DND-41 (cell line): ENCODE data around the gene YTHDC2.

Source experiments
- ATAC-seq: fragments of 200-7000 bp; cut with Tn5 transposase; 3 replicates; pipeline ENCODE4 v1.9.1; 2021; ENCODE audit warnings: low read depth; ENCODE audit not compliant: insufficient read depth
- DNase-seq: peaks from one replicate; pipeline ENCODE4 v3.0.0-alpha.2; 2020
- H2AFZ ChIP-seq: 2 replicates; pipeline ENCODE4 v1.6.0; 2012; ENCODE audit warnings: low read depth, low read length
- H3K27ac ChIP-seq: 2 replicates; pipeline ENCODE4 v1.5.1; 2012; ENCODE audit warnings: low read length, inconsistent platforms
- H3K27me3 ChIP-seq: fragments of 200-600 bp; sonication (generic); 2 replicates; pipeline ENCODE4 v1.6.0; 2012; ENCODE audit warnings: low read length, mild to moderate bottlenecking, inconsistent platforms; ENCODE audit not compliant: insufficient read depth, poor library complexity
- H3K36me3 ChIP-seq: 2 replicates; pipeline ENCODE4 v1.5.1; 2012; ENCODE audit warnings: low read length, inconsistent platforms; ENCODE audit not compliant: insufficient read depth
- H3K4me1 ChIP-seq: 2 replicates; pipeline ENCODE4 v1.5.1; 2012; ENCODE audit warnings: mild to moderate bottlenecking, low read length; ENCODE audit not compliant: insufficient read depth
- H3K4me2 ChIP-seq: 2 replicates; pipeline ENCODE4 v1.6.0; 2012; ENCODE audit warnings: mild to moderate bottlenecking, moderate library complexity, low read length, inconsistent platforms; ENCODE audit not compliant: insufficient read depth
- H3K4me3 ChIP-seq, 2 experiments: fragments of 200-600 bp in 1 of 2; shearing (Covaris generic) in 1 of 2; 2 replicates each; pipeline ENCODE4 v1.5.1; 2012 to 2016; ENCODE audit warnings: inconsistent platforms in 2 of 2, low read length in 2 of 2, mild to moderate bottlenecking in 2 of 2, low read depth in 1 of 2, moderate library complexity in 1 of 2
- H3K79me2 ChIP-seq: 2 replicates; pipeline ENCODE4 v1.6.0; 2012; ENCODE audit warnings: low read length, inconsistent platforms; ENCODE audit not compliant: insufficient read depth
- H3K9ac ChIP-seq: 2 replicates; pipeline ENCODE4 v1.6.0; 2012; ENCODE audit warnings: low read depth, mild to moderate bottlenecking, inconsistent platforms, low read length, moderate library complexity
- H3K9me3 ChIP-seq: 2 replicates; pipeline ENCODE4 v1.5.1; 2012; ENCODE audit warnings: low read length, moderate library complexity, mild to moderate bottlenecking, inconsistent platforms; ENCODE audit not compliant: insufficient read depth, severe bottlenecking
- H4K20me1 ChIP-seq: 2 replicates; pipeline ENCODE4 v1.6.0; 2012; ENCODE audit warnings: low read length; ENCODE audit not compliant: insufficient read depth
- EZH2 ChIP-seq: IDR thresholded peaks from 3 replicates; pipeline ENCODE4 v1.6.1; 2012; ENCODE audit warnings: borderline replicate concordance, low read depth, mild to moderate bottlenecking, moderate library complexity, low read length, inconsistent platforms; ENCODE audit not compliant: severe bottlenecking
- TF ChIP-seq, protein P1 (sequence below): IDR thresholded peaks from 2 replicates; pipeline ENCODE4 v1.5.1; 2012; ENCODE audit warnings: borderline replicate concordance, low read length, moderate library complexity, mild to moderate bottlenecking; ENCODE audit not compliant: poor library complexity, severe bottlenecking; ENCODE audit errors: extremely low read depth

The YTHDC2 gene

DNA sequence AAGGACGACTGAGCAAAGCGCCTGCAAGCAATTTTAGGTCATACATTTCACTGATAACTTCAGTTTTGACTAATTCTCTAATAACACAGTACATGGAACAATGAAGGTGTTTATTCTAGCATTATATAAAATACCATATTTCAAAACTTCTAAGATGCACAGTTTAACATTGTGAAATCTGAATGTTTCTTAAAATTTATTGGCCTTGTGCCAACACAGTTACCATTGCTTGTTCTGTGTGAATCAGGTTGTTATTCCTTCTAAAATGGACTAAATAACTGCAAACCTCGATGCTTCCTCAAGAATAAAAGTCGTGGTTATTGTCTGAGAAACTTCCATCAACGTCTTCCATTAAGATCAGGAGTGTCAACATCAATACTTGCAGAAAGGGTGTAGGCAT, 33.3 kb upstream of the YTHDC2 start:
- no peak overlapping the region for H2AFZ ChIP-seq
- H4K20me1 ChIP-seq, result no peaks in the 10 kb centered on the region
- no peak overlapping the region for H3K9ac ChIP-seq
- no peaks in the 10 kb centered on the region for H3K9me3 ChIP-seq
- H3K27ac ChIP-seq, result no peak overlapping the region
- H3K4me2 ChIP-seq, result no peak overlapping the region
- no peaks in the 10 kb centered on the region for H3K27me3 ChIP-seq
- no peaks in the 10 kb centered on the region for H3K4me1 ChIP-seq
- ATAC-seq, result no peak
- TF ChIP-seq, protein P1, sequence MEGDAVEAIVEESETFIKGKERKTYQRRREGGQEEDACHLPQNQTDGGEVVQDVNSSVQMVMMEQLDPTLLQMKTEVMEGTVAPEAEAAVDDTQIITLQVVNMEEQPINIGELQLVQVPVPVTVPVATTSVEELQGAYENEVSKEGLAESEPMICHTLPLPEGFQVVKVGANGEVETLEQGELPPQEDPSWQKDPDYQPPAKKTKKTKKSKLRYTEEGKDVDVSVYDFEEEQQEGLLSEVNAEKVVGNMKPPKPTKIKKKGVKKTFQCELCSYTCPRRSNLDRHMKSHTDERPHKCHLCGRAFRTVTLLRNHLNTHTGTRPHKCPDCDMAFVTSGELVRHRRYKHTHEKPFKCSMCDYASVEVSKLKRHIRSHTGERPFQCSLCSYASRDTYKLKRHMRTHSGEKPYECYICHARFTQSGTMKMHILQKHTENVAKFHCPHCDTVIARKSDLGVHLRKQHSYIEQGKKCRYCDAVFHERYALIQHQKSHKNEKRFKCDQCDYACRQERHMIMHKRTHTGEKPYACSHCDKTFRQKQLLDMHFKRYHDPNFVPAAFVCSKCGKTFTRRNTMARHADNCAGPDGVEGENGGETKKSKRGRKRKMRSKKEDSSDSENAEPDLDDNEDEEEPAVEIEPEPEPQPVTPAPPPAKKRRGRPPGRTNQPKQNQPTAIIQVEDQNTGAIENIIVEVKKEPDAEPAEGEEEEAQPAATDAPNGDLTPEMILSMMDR, result no peak
- TF ChIP-seq EZH2, result no peak
- no peaks in the 10 kb centered on the region for H3K79me2 ChIP-seq
- H3K36me3 ChIP-seq, result no peaks in the 10 kb centered on the region
- H3K4me3 ChIP-seq, result no peak overlapping the region
- DNase-seq, result no peak

DNA sequence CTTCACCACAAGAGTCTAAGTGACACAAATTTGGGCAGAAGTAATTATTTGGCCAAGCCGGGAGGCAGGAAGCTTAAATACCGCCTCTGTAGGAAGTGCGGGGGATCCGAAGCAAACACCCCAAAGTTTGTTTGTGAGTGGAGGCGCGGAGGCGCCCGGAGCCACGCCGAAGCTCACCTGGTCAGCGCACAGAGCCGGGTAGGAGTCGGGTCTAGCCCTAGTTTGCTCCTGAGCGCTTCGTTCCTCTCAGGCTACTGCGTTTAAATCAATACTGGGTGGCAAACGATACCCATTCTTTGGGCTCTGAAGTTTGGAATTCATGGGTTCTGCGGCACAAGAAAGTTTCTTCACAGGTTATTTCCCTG, 26.1 kb upstream of the YTHDC2 start:
- Histone ChIP-seq H3K9ac (no peak overlapping the region), H3K27ac (no peak overlapping the region), H3K36me3 (no peaks in the 10 kb centered on the region), H3K9me3 (peaks cover 12% of the 10 kb centered on the region), H3K79me2 (no peaks in the 10 kb centered on the region), H3K4me2 (no peak overlapping the region), H2AFZ (no peak overlapping the region), H3K4me3 (no peak overlapping the region), H3K4me1 (peaks cover 12% of the 10 kb centered on the region), H4K20me1 (no peaks in the 10 kb centered on the region), H3K27me3 (no peaks in the 10 kb centered on the region)
- DNase-seq (no peak), ATAC-seq (no peak)
- TF ChIP-seq, protein P1, result no peak
- no peak for TF ChIP-seq EZH2

DNA sequence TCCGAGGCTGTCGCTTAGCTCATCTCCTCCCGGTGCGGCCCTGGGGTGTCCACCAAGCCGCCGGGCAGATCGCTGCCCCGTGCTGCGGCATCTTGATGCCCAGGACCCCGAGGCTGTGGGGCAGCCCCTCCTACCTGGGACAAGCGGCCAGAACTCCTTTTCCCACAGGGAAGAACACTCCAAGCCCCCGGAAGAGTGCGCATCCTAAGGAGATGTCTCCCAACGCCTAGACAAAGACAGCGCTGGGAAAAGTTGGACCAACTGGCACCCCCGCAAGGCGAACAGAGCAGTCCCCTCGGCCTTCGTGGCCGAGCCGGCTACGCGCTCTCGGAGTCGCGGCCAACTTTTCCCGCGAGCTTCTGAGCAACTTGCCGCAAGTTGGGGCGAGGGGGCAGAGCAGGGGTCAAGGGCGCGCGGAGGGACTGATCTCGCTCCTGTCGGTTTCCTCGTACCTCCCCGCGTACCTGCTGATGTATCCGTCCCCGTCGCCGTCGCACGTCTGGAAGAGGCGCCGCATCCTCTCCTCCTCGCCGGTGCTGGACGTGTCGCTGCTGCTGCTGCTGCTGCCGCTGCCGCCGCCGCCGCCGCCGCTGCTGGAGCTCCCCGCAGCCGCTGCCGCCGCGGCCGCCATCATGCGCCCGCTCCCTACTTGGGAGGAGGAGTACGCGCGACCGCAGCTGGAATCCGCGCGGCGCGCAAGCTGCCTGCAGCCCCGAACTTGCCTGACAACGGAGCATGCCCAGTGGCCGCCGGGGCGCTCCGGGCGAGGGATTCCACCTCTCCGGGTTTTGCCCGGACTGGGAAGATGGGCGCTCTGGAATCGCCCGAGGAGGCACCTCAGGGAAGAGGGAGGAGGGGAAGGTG, 25.5 kb upstream of the YTHDC2 start, which contains the start of gene MCC:
MCC (minus strand) TSS at position 673 of the 864 bp plus-strand sequence.
- H3K79me2 ChIP-seq, result no peaks in the 10 kb centered on the region
- H2AFZ ChIP-seq, result no peak within 1 kb of the TSS
- H3K4me2 ChIP-seq, result no peak within 1 kb of the TSS
- ATAC-seq (no peak), DNase-seq (no peak)
- no peak within 1 kb of the TSS for H3K4me3 ChIP-seq
- H3K9me3 ChIP-seq, result peaks cover 12% of the 10 kb centered on the region
- no peak within 1 kb of the TSS for H3K27ac ChIP-seq
- H3K9ac ChIP-seq, result no peak within 1 kb of the TSS
- peaks cover 12% of the 10 kb centered on the region for H3K4me1 ChIP-seq
- no peaks in the 10 kb centered on the region for H4K20me1 ChIP-seq
- no peaks in the 10 kb centered on the region for H3K36me3 ChIP-seq
- H3K27me3 ChIP-seq, result no peaks in the 10 kb centered on the region
- TF ChIP-seq, protein P1, result no peak
- no peak for TF ChIP-seq EZH2
